IMR-90 (cell line): ENCODE results near the gene ECHS1. TPM values are rescaled to one million over a fixed set of nuclear protein-coding genes. Genes with fewer than 3 reads are reported as not detected.

Source experiments
- ATAC-seq: fragments of 200-7000 bp; cut with Tn5 transposase; 2 replicates; pipeline ENCODE4 v1.9.1; 2020; ENCODE audit warnings: low read depth, mild to moderate bottlenecking, moderate library complexity
- BruUV-seq: library from RNA; stranded (reverse); fragments of 400-500 nt; replicated peaks from 2 replicates; lab custom pipeline; 2021; lab: Mats Ljungman, UMichigan
- CTCF ChIA-PET: fragments of 300-600 bp; formaldehyde crosslinking; extraction: SDS; loops from one replicate; lab custom pipeline; 2021; ENCODE audit warnings: antibody characterized with exemption; lab: Yijun Ruan, JAX
- POLR2A ChIA-PET: fragments of 300-600 bp; sonication (Branson Sonifier 250); formaldehyde crosslinking; loops from one replicate; lab custom pipeline; 2022; ENCODE audit warnings: antibody characterized with exemption; ENCODE audit not compliant: unreplicated experiment; lab: Charles Lee
- DNase-seq: peaks from one replicate; pipeline ENCODE4 v3.0.0; 2013
- H2AFZ ChIP-seq: replicated peaks from 2 replicates; pipeline ENCODE3; 2013; ENCODE audit warnings: low read length, mild to moderate bottlenecking; ENCODE audit not compliant: poor library complexity
- H2AK5ac ChIP-seq: 2 replicates; pipeline ENCODE4 v1.6.1; 2013; ENCODE audit warnings: low read depth, low read length, inconsistent platforms
- H2AK9ac ChIP-seq: replicated peaks from 2 replicates; pipeline ENCODE3; 2013; ENCODE audit warnings: mild to moderate bottlenecking, low read depth, low read length, moderate library complexity; ENCODE audit not compliant: poor library complexity
- H2BK120ac ChIP-seq: 2 replicates; pipeline ENCODE4 v1.6.1; 2013; ENCODE audit warnings: low read depth, low read length, inconsistent platforms
- H2BK15ac ChIP-seq: 3 replicates; pipeline ENCODE4 v1.6.1; 2013; ENCODE audit warnings: low read depth, low read length, inconsistent platforms
- H2BK20ac ChIP-seq: 2 replicates; pipeline ENCODE4 v1.6.1; 2013; ENCODE audit warnings: low read depth, mild to moderate bottlenecking, inconsistent platforms, low read length, moderate library complexity
- H2BK5ac ChIP-seq: 2 replicates; pipeline ENCODE4 v1.6.1; 2013; ENCODE audit warnings: mild to moderate bottlenecking, low read depth, low read length, inconsistent platforms; ENCODE audit not compliant: poor library complexity, severe bottlenecking
- H3K14ac ChIP-seq: replicated peaks from 2 replicates; pipeline ENCODE4 v1.6.1; 2013; ENCODE audit warnings: low read depth, low read length, inconsistent platforms
- H3K18ac ChIP-seq: 2 replicates; pipeline ENCODE4 v1.6.1; 2013; ENCODE audit warnings: low read depth, low read length, control low read depth
- H3K23ac ChIP-seq: 2 replicates; pipeline ENCODE4 v1.6.1; 2013; ENCODE audit warnings: low read depth, low read length, inconsistent platforms
- H3K27ac ChIP-seq: 2 replicates; pipeline ENCODE4 v1.5.1; 2013; ENCODE audit warnings: mild to moderate bottlenecking, control low read depth, low read length; ENCODE audit not compliant: insufficient read depth
- H3K27me3 ChIP-seq: 2 replicates; pipeline ENCODE4 v1.6.1; 2013; ENCODE audit warnings: low read length; ENCODE audit not compliant: control insufficient read depth, insufficient read depth
- H3K36me3 ChIP-seq: 2 replicates; pipeline ENCODE4 v1.6.1; 2013; ENCODE audit warnings: low read length, mixed read lengths; ENCODE audit not compliant: control insufficient read depth, insufficient read depth
- H3K4ac ChIP-seq: 2 replicates; pipeline ENCODE4 v1.6.1; 2013; ENCODE audit warnings: low read depth, low read length, inconsistent platforms
- H3K4me1 ChIP-seq: 2 replicates; pipeline ENCODE4 v1.6.1; 2013; ENCODE audit warnings: low read length, mixed read lengths; ENCODE audit not compliant: control insufficient read depth, insufficient read depth
- H3K4me2 ChIP-seq: 2 replicates; pipeline ENCODE4 v1.6.1; 2013; ENCODE audit warnings: low read depth, mild to moderate bottlenecking, control low read depth, low read length, moderate library complexity
- H3K4me3 ChIP-seq: 2 replicates; pipeline ENCODE4 v1.5.1; 2013; ENCODE audit warnings: low read depth, mild to moderate bottlenecking, control low read depth, low read length, moderate library complexity; ENCODE audit not compliant: insufficient read depth
- H3K56ac ChIP-seq: 2 replicates; pipeline ENCODE4 v1.6.1; 2013; ENCODE audit warnings: low read length, inconsistent platforms; ENCODE audit not compliant: insufficient read depth; ENCODE audit errors: extremely low read depth
- H3K79me1 ChIP-seq, 2 experiments: 2 replicates each; pipeline ENCODE4 v1.6.1; 2013; ENCODE audit warnings: low read length in 2 of 2, inconsistent platforms in 1 of 2, low read depth in 1 of 2
- H3K9ac ChIP-seq: 2 replicates; pipeline ENCODE4 v1.6.1; 2013; ENCODE audit warnings: low read depth, low read length, control low read depth
- H3K9me1 ChIP-seq: 2 replicates; pipeline ENCODE4 v1.6.1; 2013; ENCODE audit warnings: low read length, inconsistent platforms; ENCODE audit not compliant: insufficient read depth
- H3K9me3 ChIP-seq: 2 replicates; pipeline ENCODE4 v1.6.1; 2013; ENCODE audit warnings: low read length; ENCODE audit not compliant: control insufficient read depth, insufficient read depth
- H4K20me1 ChIP-seq: 2 replicates; pipeline ENCODE4 v1.6.1; 2013; ENCODE audit warnings: low read length, inconsistent platforms; ENCODE audit not compliant: insufficient read depth
- H4K5ac ChIP-seq: 2 replicates; pipeline ENCODE4 v1.6.1; 2013; ENCODE audit warnings: mild to moderate bottlenecking, low read depth, low read length, control low read depth
- H4K8ac ChIP-seq, 2 experiments: 2 replicates each; pipeline ENCODE4 v1.6.1; 2013; ENCODE audit warnings: low read depth in 2 of 2, low read length in 2 of 2, control low read depth in 1 of 2, inconsistent platforms in 1 of 2
- H4K91ac ChIP-seq: 2 replicates; pipeline ENCODE4 v1.6.1; 2013; ENCODE audit warnings: low read depth, low read length, inconsistent platforms; ENCODE audit not compliant: insufficient read depth
- CHD1 ChIP-seq: IDR thresholded peaks from 2 replicates; pipeline ENCODE4 v1.6.1; 2012; ENCODE audit warnings: low read depth, low read length, improper control_type of control experiment
- MAFK ChIP-seq: IDR thresholded peaks from 2 replicates; pipeline ENCODE4 v1.6.1; 2012; ENCODE audit warnings: low read depth, low read length, improper control_type of control experiment
- NFE2L2 ChIP-seq: fragments of 150-350 bp; IDR thresholded peaks from 2 replicates; pipeline ENCODE4 v1.6.1; 2016; ENCODE audit warnings: low read depth, mild to moderate bottlenecking, low read length
- RCOR1 ChIP-seq: IDR thresholded peaks from 2 replicates; pipeline ENCODE4 v1.6.1; 2012; ENCODE audit warnings: mild to moderate bottlenecking, low read length, improper control_type of control experiment; ENCODE audit not compliant: insufficient replicate concordance
- WGBS, 2 experiments: methylation state at CpG; one replicate each; pipeline versions ENCODE4 v1.1.5 to v1.1.7; 2013; ENCODE audit warnings: missing lambda C conversion rate in 2 of 2; ENCODE audit not compliant: insufficient read length in 1 of 2; ENCODE audit errors: extremely low coverage in 2 of 2; 5-methylcytosine and 5-hydroxymethylcytosine counted together
- dilution Hi-C: fragments of 300-500 bp; cut with HindIII; formaldehyde crosslinking; loops from one replicate; pipeline ENCODE4 v1.14.3; 2018; ENCODE audit warnings: low sequenced_read_pairs; ENCODE audit not compliant: unreplicated experiment
- in situ Hi-C: fragments of 300-500 bp; cut with MboI; formaldehyde crosslinking; loops from 3 replicates; pipeline ENCODE4 v1.14.3; 2019; ENCODE audit warnings: low sequenced_read_pairs, inconsistent platforms, mixed read lengths
- intact Hi-C: fragments of 100-400 bp; cut with micrococcal nuclease; formaldehyde crosslinking; loops from 2 replicates; pipeline ENCODE4 v1.10.0; 2022
- polyA plus RNA-seq, 3 experiments: library from polyadenylated mRNA; depleted of rRNA; stranded (reverse); fragments of >200 nt; gene quantifications; 2 replicates each; pipeline ENCODE4 v1.2.3, GENCODE V29; 2012; ENCODE audit warnings: low replicate concordance in 1 of 3
- total RNA-seq: library from RNA; depleted of rRNA; stranded (reverse); fragments of >200 nt; gene quantifications from 2 replicates; pipeline ENCODE4 v1.2.3, GENCODE V29; 2012
- TF ChIP-seq, protein P1 (sequence below): fragments of 150-350 bp; IDR thresholded peaks from 2 replicates; pipeline ENCODE4 v1.6.1; 2016; ENCODE audit warnings: low read depth, mild to moderate bottlenecking, low read length, moderate library complexity, borderline replicate concordance

The ECHS1 gene
- total and polyA plus RNA-seq, 2 of the 4 experiments (the other 2 are of a cell fraction), result 60.8 to 84.2 TPM

- Histone ChIP-seq H4K91ac (no peak overlapping the region), H3K23ac (no peak overlapping the region), H3K4me3 (no peak overlapping the region), H4K5ac (no peak overlapping the region), H2BK5ac (no peak overlapping the region), H2BK15ac (no peak overlapping the region), H4K20me1 (peaks cover 3% of the 10 kb centered on the region), H2BK120ac (no peak overlapping the region), H3K9me3 (no peaks in the 10 kb centered on the region), H3K27ac (no peak overlapping the region), H2AFZ (no peak overlapping the region), H3K9me1 (0 out of 2 replicates have a peak, but pooled peaks cover 5% of the 10 kb centered on the region), H3K4me1 (peaks cover 6% of the 10 kb centered on the region; the same call in 1 of the 2 replicates), H3K4me2 (no peak overlapping the region), H3K79me1 (peaks cover 8 to 13% of the 10 kb centered on the region in 2 experiments; a peak in 2 of 4 replicates), H3K14ac (no peak overlapping the region), H2AK5ac (no peak overlapping the region), H3K36me3 (peaks cover 5% of the 10 kb centered on the region; the same call in 1 of the 2 replicates), H2BK20ac (no peak overlapping the region), H3K4ac (no peak overlapping the region), H3K18ac (no peak overlapping the region), H2AK9ac (no peak overlapping the region), H4K8ac (no peak overlapping the region), H3K9ac (no peak overlapping the region), H3K27me3 (no peaks in the 10 kb centered on the region), H3K56ac (no peak overlapping the region)
- no peak for ATAC-seq
- WGBS, 2 experiments, result 90% methylated on average over 8 of the region's 16 CpGs; no CpG with 5 or more reads in 1 of the 2 experiments
- BruUV-seq, result no TSS peak
- DNase-seq, result no peak
- CTCF ChIA-PET, result no interaction called here
- POLR2A ChIA-PET, result no interaction called here
- dilution Hi-C loops, result no loop called here
- no peak for TF ChIP-seq NFE2L2
- TF ChIP-seq CHD1, result no peak
- no peak for TF ChIP-seq RCOR1
- TF ChIP-seq MAFK, result no peak
- TF ChIP-seq, protein P1, sequence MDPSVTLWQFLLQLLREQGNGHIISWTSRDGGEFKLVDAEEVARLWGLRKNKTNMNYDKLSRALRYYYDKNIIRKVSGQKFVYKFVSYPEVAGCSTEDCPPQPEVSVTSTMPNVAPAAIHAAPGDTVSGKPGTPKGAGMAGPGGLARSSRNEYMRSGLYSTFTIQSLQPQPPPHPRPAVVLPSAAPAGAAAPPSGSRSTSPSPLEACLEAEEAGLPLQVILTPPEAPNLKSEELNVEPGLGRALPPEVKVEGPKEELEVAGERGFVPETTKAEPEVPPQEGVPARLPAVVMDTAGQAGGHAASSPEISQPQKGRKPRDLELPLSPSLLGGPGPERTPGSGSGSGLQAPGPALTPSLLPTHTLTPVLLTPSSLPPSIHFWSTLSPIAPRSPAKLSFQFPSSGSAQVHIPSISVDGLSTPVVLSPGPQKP, result no peak
- intact Hi-C loops, result no loop called here
- in situ Hi-C loops, result no loop called here
Measured at GRCh38 chr10:133353202-133353959, 19.8 kb downstream of the ECHS1 start.
